ENCODE measurements around the gene CDC42EP3.

Gene CDC42EP3

GRCh38 chr2:37636381-37637066 lies 34.9 kb downstream of the CDC42EP3 start:
- no peak for DNase-seq (ENCODE audit: low spot score)

GRCh38 chr2:37635504-37636380 lies 35.7 kb downstream of the CDC42EP3 start:
- no peak for DNase-seq (ENCODE audit: low spot score)

GRCh38 chr2:37634914-37635503 lies 36.4 kb downstream of the CDC42EP3 start:
- DNase-seq (ENCODE audit: low spot score) = no peak

DNA sequence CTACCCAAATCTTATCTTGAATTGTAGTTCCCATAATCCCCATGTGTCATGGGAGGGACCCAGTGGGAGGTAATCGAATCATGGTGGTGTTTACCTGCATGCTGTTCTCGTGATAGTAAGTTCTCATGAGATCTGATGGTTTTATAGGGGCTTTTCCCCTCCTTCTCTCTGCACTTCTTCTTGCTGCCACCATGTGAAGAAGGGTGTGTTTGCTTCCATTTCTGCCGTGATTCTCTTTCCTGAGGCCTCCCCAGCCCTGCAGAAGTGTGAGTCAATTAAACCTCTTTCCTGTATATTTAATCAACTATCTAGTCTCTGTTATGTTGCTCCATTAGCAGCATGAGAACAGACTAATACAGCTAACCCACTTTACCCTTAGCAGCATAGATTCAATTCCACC lies 37.6 kb downstream of the CDC42EP3 start:
- DNase-seq (ENCODE audit: low spot score) = no peak

DNA sequence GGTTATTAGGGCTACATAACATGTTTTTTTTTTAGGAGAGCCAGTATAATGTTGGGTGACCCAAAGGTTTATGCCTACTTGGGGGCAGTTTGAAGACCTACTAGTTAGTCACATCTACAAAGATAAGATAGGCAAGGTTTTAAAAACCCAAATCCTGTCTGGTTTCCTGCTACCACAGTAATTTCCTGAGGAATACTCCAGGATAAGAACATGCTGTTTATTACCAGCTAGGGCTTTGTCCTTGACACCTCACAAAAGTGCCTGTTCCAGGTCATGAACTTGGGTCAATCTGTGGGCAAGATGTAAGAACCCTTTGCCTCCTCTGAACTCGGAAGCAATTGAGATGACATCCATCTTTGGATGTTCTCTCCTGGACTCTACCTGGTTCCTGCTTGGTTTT lies 38.2 kb downstream of the CDC42EP3 start:
- DNase-seq (ENCODE audit: low spot score) = no peak

DNA sequence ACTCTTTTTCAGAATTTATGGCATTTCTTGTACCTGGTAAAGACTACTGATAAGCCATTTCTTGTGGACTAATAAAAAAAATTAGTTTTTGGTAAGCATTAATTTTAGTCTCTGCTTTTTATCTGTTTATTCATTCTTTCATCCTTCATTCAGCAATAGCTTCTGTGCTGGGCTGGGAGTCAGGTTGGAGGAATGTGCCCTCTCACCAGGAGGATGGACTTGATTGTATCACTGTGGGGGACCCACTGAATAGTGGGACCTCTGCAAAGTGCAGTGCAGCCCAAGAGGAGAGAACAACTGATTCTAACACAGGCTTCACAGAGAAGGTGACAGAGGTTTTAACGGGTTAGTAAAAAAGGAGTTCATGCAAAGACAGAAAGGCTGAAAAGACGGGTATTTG lies 39.1 kb downstream of the CDC42EP3 start:
- no peak for DNase-seq (ENCODE audit: low spot score)

GRCh38 chr2:37631698-37632097 lies 39.7 kb downstream of the CDC42EP3 start:
- no peak for DNase-seq (ENCODE audit: low spot score)

- no peak for DNase-seq (ENCODE audit: low spot score)
Observed at GRCh38 chr2:37631292-37631691, 40.1 kb downstream of the CDC42EP3 start.

DNA sequence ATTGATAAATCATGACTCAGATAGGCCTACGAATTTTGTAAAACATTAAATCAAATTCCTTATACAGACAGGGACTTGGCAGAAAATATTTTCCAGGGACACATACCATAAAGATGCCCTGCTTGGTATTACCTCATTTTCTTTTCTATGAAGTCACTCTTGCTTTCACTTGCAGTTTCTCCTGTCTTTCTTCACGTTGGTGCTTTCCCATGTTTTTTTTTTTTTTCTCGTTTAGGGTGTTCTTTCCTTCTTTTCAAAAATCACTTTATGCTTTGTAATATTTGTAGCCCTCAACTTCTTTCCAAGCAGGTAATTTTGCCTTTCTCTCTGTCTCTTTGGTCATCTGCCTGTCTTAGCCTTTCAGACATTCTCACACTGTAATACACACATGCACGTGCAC lies 40.7 kb downstream of the CDC42EP3 start:
- DNase-seq (ENCODE audit: low spot score) = no peak

DNA sequence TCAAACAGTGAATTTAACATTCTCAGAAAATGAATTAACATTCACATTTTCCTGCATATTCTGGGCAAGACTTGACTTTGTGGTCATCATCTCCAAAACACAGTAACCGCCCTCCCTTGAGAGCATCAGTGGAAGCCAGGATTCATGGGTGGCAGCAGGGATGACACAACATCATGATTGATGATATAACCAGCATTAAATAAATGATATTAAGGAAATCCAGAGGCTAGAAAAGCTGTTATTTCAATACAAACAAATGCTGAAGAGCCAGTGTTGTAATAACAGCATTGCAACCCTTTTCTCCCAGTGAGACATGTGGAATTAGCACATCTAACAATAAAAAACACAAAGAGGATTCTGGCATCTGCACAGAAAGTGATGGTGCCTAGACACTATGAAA lies 41.1 kb downstream of the CDC42EP3 start:
- DNase-seq (ENCODE audit: low spot score) = no peak

DNA sequence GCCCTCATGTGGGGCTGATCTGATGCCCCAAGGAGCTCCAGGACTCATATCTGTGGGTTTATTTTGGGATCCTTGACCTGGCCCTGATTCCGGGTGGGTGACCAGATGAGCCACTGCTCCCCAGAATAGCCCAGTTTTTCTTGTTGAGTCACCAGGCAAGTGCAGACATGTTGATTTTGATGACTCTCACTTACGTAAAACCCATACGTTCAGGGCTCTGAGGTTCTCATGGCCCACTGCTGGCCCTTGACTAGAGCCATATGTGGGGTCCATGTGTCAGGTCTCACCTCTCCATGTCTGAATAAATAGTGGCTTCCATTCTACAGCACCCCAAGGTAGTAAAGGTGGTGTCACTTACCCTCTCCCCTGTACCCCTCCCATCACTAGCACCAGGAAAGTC lies 41.9 kb downstream of the CDC42EP3 start:
- no peak for DNase-seq (ENCODE audit: low spot score)

DNA sequence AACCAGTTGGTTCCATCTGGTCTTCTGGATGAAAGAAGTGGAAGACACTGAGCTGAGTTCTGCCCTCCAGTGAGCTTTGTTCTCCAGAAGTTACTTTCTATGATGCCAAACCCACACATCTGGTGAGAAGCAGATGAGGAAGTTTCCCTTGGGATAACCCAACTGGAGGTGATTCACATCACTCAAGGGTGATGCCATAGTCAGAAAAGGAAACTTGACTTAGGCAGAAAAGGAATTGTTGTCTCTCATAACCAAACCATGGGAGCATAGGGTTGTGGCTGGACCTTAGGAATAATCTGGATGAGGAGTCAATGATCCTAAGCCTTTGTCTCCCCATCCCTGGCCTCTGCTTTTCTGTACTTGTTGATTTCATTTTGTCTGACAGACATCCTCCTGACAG lies 43.7 kb downstream of the CDC42EP3 start:
- DNase-seq (ENCODE audit: low spot score) = no peak

- peak; percentile 33 for DNase-seq (ENCODE audit: low spot score)
Observed at GRCh38 chr2:37625796-37626571, 45.5 kb downstream of the CDC42EP3 start.

- no peak for DNase-seq (ENCODE audit: low spot score)
Observed at GRCh38 chr2:37625156-37625555, 46.3 kb downstream of the CDC42EP3 start.

DNA sequence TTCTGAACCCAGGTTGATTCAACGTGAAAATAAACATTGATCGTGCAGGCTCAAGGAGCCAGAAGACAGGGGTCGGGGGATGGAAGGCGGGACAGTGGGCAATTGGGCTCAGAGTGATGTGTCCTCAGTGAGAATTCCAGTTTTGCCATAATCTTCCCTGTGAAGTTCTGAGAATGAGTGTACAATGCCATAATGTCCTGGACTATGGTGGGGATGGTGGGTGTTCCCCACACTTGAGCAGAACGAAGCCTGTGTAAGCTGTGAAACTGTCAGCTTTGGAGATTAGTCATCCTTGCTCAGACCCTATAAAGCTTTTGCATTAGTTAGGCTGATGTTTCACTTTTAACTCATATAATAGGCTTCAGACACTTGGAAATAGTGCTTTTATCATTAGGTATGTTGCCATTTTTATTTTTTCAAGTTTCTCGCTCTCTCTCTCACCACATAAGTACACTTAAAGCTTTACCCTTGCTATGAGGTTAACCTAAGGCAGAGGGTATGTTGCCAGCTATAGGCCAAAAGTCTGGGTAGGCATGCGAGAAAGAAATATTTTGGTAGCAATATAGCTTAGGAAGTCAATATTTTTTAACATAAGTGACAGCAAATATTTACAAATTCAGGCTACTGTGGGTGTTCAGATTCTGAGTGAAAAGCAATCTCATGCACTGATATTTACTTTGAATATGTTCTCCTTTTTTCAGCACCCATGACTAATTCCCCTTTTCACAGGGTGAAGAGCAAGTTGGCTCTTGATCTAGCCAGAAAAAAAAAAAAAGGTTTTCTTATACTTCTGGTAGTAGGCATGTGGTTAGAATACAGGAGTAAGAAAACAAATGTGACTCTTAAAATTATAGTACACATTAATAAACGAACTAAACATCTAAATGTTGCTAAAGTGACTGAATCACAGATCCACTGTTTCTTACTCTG lies 47.2 kb downstream of the CDC42EP3 start:
- no peak for DNase-seq (ENCODE audit: low spot score)

GRCh38 chr2:37623406-37623805 lies 48.0 kb downstream of the CDC42EP3 start:
- DNase-seq (ENCODE audit: low spot score) = no peak

- DNase-seq (ENCODE audit: low spot score) = no peak
Observed at GRCh38 chr2:37622450-37623100, 48.9 kb downstream of the CDC42EP3 start.

DNA sequence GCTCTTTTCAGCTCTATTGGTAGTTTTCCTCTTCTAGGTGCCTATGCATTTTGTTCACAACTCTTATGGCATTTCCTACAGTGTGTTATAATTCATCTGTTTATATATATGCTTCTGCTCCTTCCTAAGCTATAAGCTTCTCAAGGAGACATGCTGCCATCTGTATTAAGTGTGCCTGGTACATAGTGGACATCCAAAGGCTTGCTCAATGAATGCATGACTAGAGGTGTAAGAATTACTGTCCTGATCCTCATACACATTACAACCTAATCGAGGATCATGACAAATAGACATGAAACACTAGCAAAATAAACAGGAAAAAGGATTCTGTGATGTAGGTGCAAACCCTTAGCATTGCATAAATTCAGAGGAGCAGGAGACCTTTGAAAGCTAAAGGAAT lies 50.2 kb downstream of the CDC42EP3 start:
- no peak for DNase-seq (ENCODE audit: low spot score)

GRCh38 chr2:37619959-37620300 lies 51.5 kb downstream of the CDC42EP3 start:
- no peak for DNase-seq (ENCODE audit: low spot score)

DNA sequence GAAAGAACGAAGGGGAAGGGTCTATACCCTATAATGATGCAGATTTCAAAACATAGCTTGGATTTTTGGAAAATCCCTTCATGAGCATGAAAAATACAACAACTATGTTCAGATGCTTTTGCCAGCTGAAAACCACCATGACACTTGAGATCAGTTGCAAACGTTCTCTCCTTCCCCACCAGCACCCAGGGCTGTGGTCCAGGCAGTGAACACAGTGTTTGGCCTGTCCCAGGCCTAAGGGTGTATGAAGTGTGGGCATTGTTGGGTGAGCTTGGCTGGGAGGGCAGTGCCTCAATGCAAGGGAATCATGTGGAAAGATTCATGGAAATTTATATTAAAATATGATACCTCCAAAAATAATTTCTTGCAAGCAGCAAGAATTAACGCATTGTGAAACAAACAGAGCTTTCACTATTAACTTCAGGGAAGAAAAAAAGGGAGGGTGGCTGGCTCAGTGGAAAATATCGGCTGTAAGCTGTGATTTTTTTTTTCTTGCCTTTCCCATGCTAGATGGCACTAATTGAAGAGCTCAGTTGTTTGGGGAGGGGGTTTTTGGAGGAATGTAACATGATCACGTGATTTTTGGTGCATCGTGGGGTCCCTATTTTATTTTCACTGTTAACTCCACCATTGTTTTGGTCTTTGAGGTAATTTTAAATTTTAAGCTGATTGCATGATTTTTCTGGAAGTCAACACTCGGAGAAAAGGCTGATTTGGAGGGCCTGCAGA lies 52.0 kb downstream of the CDC42EP3 start:
- DNase-seq (ENCODE audit: low spot score) = no peak

Data from germinal center (tissue), 1 donor.